Activated naive CD8-positive, alpha-beta T cell treated with anti-CD3 and anti-CD28 coated beads, Interleukin-2, amount 50 U/mL, for 24 hours (primary cell): ENCODE measurements around the gene ERMAP.
"Not testable (repeated sequence)": the region's sequence is repeated elsewhere in the genome, so short reads cannot be mapped to it uniquely, and the experiment has no call there.

Experiments
- ATAC-seq: fragments of 150-1000 bp; cut with Tn5 transposase; one replicate; pipeline ENCODE4 v1.10.0; 2021
- DNase-seq: peaks from one replicate; pipeline ENCODE4 v3.0.0; 2021
- H3K27ac Mint-ChIP-seq: one replicate; pipeline ENCODE4 v1.8.0; 2021; ENCODE audit warnings: mild to moderate bottlenecking, mixed read lengths
- H3K27me3 Mint-ChIP-seq: one replicate; pipeline ENCODE4 v1.8.0; 2021; ENCODE audit warnings: mixed read lengths
- H3K36me3 Mint-ChIP-seq: one replicate; pipeline ENCODE4 v1.8.0; 2021; ENCODE audit warnings: low read depth, mixed read lengths
- H3K4me1 Mint-ChIP-seq: one replicate; pipeline ENCODE4 v1.8.0; 2021; ENCODE audit warnings: mixed read lengths
- H3K4me3 Mint-ChIP-seq: one replicate; pipeline ENCODE4 v1.8.0; 2021; ENCODE audit warnings: mild to moderate bottlenecking, moderate library complexity, mixed read lengths
- H3K9me3 Mint-ChIP-seq: one replicate; pipeline ENCODE4 v1.8.0; 2021; ENCODE audit warnings: mixed read lengths

ERMAP gene

GRCh38 chr1:42788021-42788420 lies 28.9 kb upstream of the ERMAP start:
- ATAC-seq, result no peak
- H3K9me3 Mint-ChIP-seq, result no peaks in the 10 kb centered on the region
- DNase-seq, result no peak

GRCh38 chr1:42793824-42794223 lies 23.1 kb upstream of the ERMAP start:
- H3K4me3 Mint-ChIP-seq, result no peak overlapping the region
- no peaks in the 10 kb centered on the region for H3K36me3 Mint-ChIP-seq
- no peaks in the 10 kb centered on the region for H3K27me3 Mint-ChIP-seq
- no peak overlapping the region for H3K27ac Mint-ChIP-seq
- no peaks in the 10 kb centered on the region for H3K9me3 Mint-ChIP-seq
- H3K4me1 Mint-ChIP-seq, result no peaks in the 10 kb centered on the region
- DNase-seq (no peak), ATAC-seq (no peak)

More at GRCh38 chr1:42788021-42788420, 28.9 kb upstream of the ERMAP start:
- Mint-ChIP-seq H3K27ac (no peak overlapping the region), H3K27me3 (no peaks in the 10 kb centered on the region), H3K4me1 (peaks cover 16% of the 10 kb centered on the region), H3K4me3 (no peak overlapping the region), H3K36me3 (peaks cover 7% of the 10 kb centered on the region)

GRCh38 chr1:42797414-42797813 lies 19.5 kb upstream of the ERMAP start:
- no peaks in the 10 kb centered on the region for H3K9me3 Mint-ChIP-seq
- ATAC-seq, result no peak
- no peak overlapping the region for H3K4me3 Mint-ChIP-seq
- H3K36me3 Mint-ChIP-seq, result no peaks in the 10 kb centered on the region
- H3K4me1 Mint-ChIP-seq, result no peaks in the 10 kb centered on the region
- no peak overlapping the region for H3K27ac Mint-ChIP-seq
- DNase-seq, result no peak
- H3K27me3 Mint-ChIP-seq, result no peaks in the 10 kb centered on the region

- H3K27ac Mint-ChIP-seq, result no peak overlapping the region
- DNase-seq (no peak), ATAC-seq (no peak)
- H3K9me3 Mint-ChIP-seq, result no peaks in the 10 kb centered on the region
- no peaks in the 10 kb centered on the region for H3K27me3 Mint-ChIP-seq
- no peaks in the 10 kb centered on the region for H3K4me1 Mint-ChIP-seq
- H3K4me3 Mint-ChIP-seq, result no peak overlapping the region
- no peaks in the 10 kb centered on the region for H3K36me3 Mint-ChIP-seq
Observed at GRCh38 chr1:42797979-42798378, 18.9 kb upstream of the ERMAP start.

- peaks cover 3% of the 10 kb centered on the region for H3K4me1 Mint-ChIP-seq
- H3K27me3 Mint-ChIP-seq, result no peaks in the 10 kb centered on the region
- no peak overlapping the region for H3K4me3 Mint-ChIP-seq
- H3K36me3 Mint-ChIP-seq, result no peaks in the 10 kb centered on the region
- no peak overlapping the region for H3K27ac Mint-ChIP-seq
- H3K9me3 Mint-ChIP-seq, result no peaks in the 10 kb centered on the region
- ATAC-seq (no peak), DNase-seq (no peak)
Observed at GRCh38 chr1:42801832-42802473, 15.0 kb upstream of the ERMAP start.

GRCh38 chr1:42806171-42806570 lies 10.8 kb upstream of the ERMAP start:
- DNase-seq, result no peak
- no peak for ATAC-seq
- H3K4me1 Mint-ChIP-seq, result peaks cover 3% of the 10 kb centered on the region
- H3K36me3 Mint-ChIP-seq, result no peaks in the 10 kb centered on the region
- no peak overlapping the region for H3K27ac Mint-ChIP-seq
- H3K9me3 Mint-ChIP-seq, result no peaks in the 10 kb centered on the region
- H3K27me3 Mint-ChIP-seq, result no peaks in the 10 kb centered on the region
- H3K4me3 Mint-ChIP-seq, result no peak overlapping the region

- H3K27me3 Mint-ChIP-seq, result no peaks in the 10 kb centered on the region
Observed at GRCh38 chr1:42806593-42806992, 10.3 kb upstream of the ERMAP start.

GRCh38 chr1:42807056-42807668 lies 9.8 kb upstream of the ERMAP start:
- DNase-seq (no peak), ATAC-seq (no peak)
- Mint-ChIP-seq H3K9me3 (no peaks in the 10 kb centered on the region), H3K27ac (no peak overlapping the region), H3K27me3 (no peaks in the 10 kb centered on the region), H3K4me1 (peaks cover 3% of the 10 kb centered on the region), H3K4me3 (no peak overlapping the region), H3K36me3 (no peaks in the 10 kb centered on the region)

More at GRCh38 chr1:42806593-42806992, 10.3 kb upstream of the ERMAP start:
- ATAC-seq (no peak), DNase-seq (no peak)
- Mint-ChIP-seq H3K36me3 (no peaks in the 10 kb centered on the region), H3K9me3 (no peaks in the 10 kb centered on the region), H3K27ac (no peak overlapping the region), H3K4me1 (peaks cover 3% of the 10 kb centered on the region), H3K4me3 (no peak overlapping the region)

- H3K4me1 Mint-ChIP-seq, result peaks cover 19% of the 10 kb centered on the region
- ATAC-seq, H3K36me3 Mint-ChIP-seq, H3K27me3 Mint-ChIP-seq, DNase-seq, H3K4me3 Mint-ChIP-seq, H3K9me3 Mint-ChIP-seq, H3K27ac Mint-ChIP-seq: not testable (repeated sequence)
Observed at GRCh38 chr1:42814815-42815214, 2.1 kb upstream of the ERMAP start.

- Mint-ChIP-seq H3K9me3 (no peaks in the 10 kb centered on the region), H3K4me1 (peaks cover 19% of the 10 kb centered on the region), H3K4me3 (peak overlapping the region; percentile 81), H3K36me3 (peaks cover 4% of the 10 kb centered on the region), H3K27ac (peak overlapping the region; percentile 79), H3K27me3 (no peaks in the 10 kb centered on the region)
- ATAC-seq, result peak; percentile 9
- peak; percentile 13 for DNase-seq
Observed at GRCh38 chr1:42815941-42816584, 859 bp upstream of the ERMAP start.

GRCh38 chr1:42817440-42817767 lies 482 bp downstream of the ERMAP start:
- Mint-ChIP-seq H3K4me3 (peak overlapping the region; percentile 81), H3K9me3 (no peaks in the 10 kb centered on the region), H3K27me3 (no peaks in the 10 kb centered on the region), H3K27ac (peak overlapping the region; percentile 79), H3K4me1 (peaks cover 19% of the 10 kb centered on the region), H3K36me3 (peaks cover 4% of the 10 kb centered on the region)
- ATAC-seq (no peak), DNase-seq (no peak)

- DNase-seq, result no peak
Observed at GRCh38 chr1:42817976-42818375, 1.1 kb downstream of the ERMAP start.

GRCh38 chr1:42820813-42821212 lies 3.9 kb downstream of the ERMAP start:
- no peak overlapping the region for H3K27ac Mint-ChIP-seq
- H3K36me3 Mint-ChIP-seq, result peaks cover 4% of the 10 kb centered on the region
- H3K4me3 Mint-ChIP-seq, result no peak overlapping the region
- peaks cover 27% of the 10 kb centered on the region for H3K4me1 Mint-ChIP-seq
- DNase-seq, result no peak
- H3K27me3 Mint-ChIP-seq, result no peaks in the 10 kb centered on the region
- H3K9me3 Mint-ChIP-seq, result no peaks in the 10 kb centered on the region
- no peak for ATAC-seq

More at GRCh38 chr1:42817976-42818375, 1.1 kb downstream of the ERMAP start:
- Mint-ChIP-seq H3K9me3 (no peaks in the 10 kb centered on the region), H3K27ac (no peak overlapping the region), H3K36me3 (peaks cover 4% of the 10 kb centered on the region), H3K27me3 (no peaks in the 10 kb centered on the region), H3K4me3 (peak overlapping the region; percentile 81), H3K4me1 (peaks cover 24% of the 10 kb centered on the region)
- ATAC-seq, result no peak

GRCh38 chr1:42821690-42822089 lies 4.8 kb downstream of the ERMAP start:
- no peak for DNase-seq
- Mint-ChIP-seq H3K4me3 (no peak overlapping the region), H3K27me3 (no peaks in the 10 kb centered on the region), H3K36me3 (no peaks in the 10 kb centered on the region), H3K4me1 (peaks cover 18% of the 10 kb centered on the region), H3K27ac (no peak overlapping the region), H3K9me3 (no peaks in the 10 kb centered on the region)
- ATAC-seq, result no peak

- DNase-seq (no peak), ATAC-seq (no peak)
- Mint-ChIP-seq H3K4me1 (peaks cover 12% of the 10 kb centered on the region), H3K4me3 (no peak overlapping the region), H3K27ac (no peak overlapping the region), H3K36me3 (no peaks in the 10 kb centered on the region), H3K9me3 (no peaks in the 10 kb centered on the region), H3K27me3 (no peaks in the 10 kb centered on the region)
Observed at GRCh38 chr1:42822800-42823392, 6.0 kb downstream of the ERMAP start.
